Superior temporal gyrus (tissue), 1 donor: ENCODE measurements around the gene WAPL.

ENCODE experiments used
- DNase-seq: peaks from one replicate; pipeline ENCODE4 v3.0.0-alpha.2; 2016; ENCODE audit errors: extremely low spot score

Gene WAPL

GRCh38 chr10:86523348-86523747 is 1.8 kb upstream of the WAPL start:
- DNase-seq = peak; percentile 38

GRCh38 chr10:86522510-86522855 is 891 bp upstream of the WAPL start:
- DNase-seq = peak; percentile 35

DNA sequence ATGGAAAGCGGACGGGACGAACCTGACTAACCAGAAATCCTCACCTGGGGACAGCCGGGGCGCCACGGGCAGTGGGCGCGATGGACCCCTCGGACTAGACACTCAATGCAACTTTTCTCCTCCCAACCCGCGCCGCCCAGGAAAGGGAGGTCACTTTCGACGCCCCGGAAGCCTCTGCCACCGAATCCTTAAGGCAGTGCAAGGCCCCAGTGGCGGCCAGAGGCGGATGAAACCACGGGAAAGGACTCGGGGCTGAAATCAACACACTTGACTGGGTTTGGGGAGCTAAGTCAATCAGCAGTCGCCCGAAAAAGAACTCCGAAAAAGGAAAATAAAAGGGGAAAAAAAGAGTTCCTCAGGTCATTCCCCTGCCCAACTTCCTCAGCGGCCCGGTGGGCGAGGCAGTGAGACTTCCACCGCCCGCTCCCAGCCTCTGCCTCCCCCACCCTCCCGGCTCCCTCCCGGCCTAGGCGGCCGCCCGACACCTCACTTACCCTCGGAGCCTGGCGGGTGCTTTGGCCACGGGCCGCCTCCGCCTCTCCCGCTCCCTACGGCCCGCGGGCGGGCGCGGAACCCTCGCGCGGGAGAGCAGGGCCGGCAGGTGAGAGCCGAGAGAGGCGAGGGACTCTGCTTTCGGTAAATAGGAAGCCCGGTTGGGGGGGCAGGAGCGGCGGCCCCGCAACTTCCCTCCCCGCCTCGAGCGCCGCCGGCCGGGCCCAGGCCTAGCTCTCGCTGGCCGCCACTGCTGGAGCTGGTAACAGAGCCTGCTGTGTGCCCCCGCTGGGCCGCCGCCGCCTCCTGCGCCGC is 518 bp downstream of the WAPL start:
- DNase-seq = no peak

- no peak for DNase-seq
Measured at GRCh38 chr10:86518781-86519180, 2.8 kb downstream of the WAPL start.

GRCh38 chr10:86512137-86512536 is 9.5 kb downstream of the WAPL start:
- DNase-seq = no peak

- no peak for DNase-seq
Measured at GRCh38 chr10:86511027-86511865, 10.3 kb downstream of the WAPL start.

GRCh38 chr10:86509145-86509544 is 12.4 kb downstream of the WAPL start:
- DNase-seq = no peak

DNA sequence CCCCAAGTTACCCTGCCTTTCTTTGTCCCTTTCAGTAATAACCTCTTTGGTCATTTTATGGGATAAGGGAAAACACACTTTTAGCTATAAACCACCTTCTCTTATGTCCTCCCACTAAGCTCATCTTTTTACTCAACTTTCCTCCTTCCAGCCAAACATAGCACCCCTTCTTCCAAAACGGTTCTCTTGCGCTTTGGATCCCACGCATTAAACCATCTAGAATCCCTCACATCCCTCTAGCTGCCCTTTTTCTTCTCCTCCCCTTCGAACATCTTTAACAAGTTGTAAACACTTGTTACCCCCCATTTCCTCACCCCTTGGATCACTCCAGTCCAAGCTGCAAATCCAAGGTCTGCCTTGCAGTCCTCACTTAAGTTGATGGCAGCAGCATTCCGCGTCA is 13.4 kb downstream of the WAPL start:
- no peak for DNase-seq

- no peak for DNase-seq
Measured at GRCh38 chr10:86506499-86506898, 15.1 kb downstream of the WAPL start.

DNA sequence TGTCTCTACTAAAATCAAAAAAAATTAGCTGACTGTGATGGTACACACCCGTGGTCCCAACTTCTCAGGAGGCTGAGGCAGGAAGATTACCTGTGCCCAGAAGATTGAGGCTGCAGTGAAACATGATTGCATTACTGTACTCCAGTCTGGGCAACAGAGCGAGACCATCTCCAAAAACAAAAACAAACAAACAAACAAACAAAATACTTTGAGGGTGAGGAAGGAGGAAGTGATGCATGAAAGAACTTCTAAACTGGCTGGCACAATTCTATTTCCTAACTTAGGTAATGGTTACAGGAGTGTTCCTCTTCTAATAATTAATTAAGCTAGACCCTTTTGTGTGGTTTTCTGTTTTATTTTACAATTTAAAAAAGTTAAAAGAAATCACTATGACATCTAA is 15.5 kb downstream of the WAPL start:
- DNase-seq = no peak

DNA sequence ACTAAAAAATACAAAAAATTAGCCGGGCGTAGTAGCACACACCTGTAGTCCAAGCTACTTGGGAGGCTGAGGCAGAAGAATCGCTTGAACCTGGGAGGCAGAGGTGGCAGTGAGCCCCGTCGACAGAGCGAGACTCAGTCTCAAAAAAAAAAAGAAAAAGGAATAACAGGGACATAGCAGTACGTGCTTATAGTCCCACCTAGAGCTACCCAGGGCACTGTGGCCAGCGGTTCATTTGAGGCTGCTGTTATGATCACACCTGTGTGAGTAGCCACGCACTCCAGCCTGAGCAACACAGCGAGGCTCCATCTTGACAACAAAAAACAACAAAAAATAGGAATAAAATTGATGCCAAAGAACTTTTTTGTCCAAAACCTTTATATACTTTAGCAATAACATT is 17.1 kb downstream of the WAPL start:
- no peak for DNase-seq

DNA sequence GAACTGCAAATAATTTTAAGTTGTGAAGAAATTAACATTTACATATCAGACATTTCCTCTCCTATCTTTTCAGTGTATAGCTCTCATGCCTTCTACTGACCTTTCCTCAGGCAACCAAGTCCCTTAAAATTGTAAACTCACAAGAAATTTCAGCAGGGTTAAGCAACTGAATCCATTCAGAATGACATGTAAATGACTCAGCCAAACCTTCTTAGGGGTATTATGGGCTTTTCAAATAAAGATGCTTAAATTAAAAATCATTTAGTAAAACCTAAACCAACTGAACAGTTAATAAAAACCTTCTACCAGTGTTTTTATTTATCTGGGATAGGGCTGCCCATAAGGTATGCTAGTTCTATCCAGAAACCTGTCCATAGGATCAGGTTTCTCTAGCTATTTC is 20.7 kb downstream of the WAPL start:
- no peak for DNase-seq

DNA sequence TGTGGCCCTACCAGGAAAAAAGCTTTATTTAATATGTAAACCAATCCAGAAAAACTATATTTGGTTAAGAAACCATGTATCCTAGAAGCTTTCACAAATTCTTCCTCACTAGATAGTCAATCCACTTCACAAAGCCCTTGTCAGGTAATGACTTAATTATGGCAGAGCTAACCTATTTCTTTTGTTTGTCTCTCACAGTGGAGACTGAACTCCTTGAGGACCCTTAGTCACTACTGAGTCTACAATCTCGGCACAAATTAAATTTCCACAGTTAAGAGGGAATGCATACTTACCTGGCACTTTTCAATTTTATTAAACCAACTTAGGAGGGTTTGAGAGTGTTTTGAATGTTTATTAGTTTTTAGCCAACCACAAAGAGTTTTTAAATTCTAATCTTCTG is 23.0 kb downstream of the WAPL start:
- DNase-seq = no peak

GRCh38 chr10:86497621-86498020 is 24.0 kb downstream of the WAPL start:
- no peak for DNase-seq

DNA sequence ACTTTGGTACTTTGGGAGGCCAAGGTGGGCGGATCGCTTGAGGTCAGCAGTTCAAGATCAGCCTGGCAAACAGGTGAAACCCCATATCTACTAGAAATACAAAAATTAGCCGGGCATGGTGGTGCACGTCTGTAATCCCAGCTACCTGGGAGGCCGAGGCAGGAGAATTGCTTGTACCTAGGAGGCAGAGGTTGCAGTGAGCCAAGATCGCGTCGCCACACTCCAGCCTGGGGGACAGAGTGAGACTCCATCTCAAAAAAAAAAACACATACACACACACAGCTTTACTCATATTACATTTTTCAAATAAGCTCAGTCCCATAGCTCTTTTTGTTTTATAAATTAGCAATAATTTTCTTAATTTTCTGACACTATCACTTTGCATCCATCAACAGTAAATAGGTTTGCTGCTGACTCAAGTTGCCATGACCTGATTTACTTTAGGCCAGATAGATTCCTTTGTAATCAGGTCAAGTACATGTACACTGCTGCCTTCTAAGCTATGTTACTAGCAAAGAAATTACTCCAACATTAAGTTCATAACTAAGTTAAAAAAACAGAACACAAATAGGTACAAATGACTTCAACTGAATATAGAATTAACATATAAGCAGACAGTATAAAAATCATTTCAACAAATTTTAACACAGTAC is 31.5 kb downstream of the WAPL start:
- no peak for DNase-seq

DNA sequence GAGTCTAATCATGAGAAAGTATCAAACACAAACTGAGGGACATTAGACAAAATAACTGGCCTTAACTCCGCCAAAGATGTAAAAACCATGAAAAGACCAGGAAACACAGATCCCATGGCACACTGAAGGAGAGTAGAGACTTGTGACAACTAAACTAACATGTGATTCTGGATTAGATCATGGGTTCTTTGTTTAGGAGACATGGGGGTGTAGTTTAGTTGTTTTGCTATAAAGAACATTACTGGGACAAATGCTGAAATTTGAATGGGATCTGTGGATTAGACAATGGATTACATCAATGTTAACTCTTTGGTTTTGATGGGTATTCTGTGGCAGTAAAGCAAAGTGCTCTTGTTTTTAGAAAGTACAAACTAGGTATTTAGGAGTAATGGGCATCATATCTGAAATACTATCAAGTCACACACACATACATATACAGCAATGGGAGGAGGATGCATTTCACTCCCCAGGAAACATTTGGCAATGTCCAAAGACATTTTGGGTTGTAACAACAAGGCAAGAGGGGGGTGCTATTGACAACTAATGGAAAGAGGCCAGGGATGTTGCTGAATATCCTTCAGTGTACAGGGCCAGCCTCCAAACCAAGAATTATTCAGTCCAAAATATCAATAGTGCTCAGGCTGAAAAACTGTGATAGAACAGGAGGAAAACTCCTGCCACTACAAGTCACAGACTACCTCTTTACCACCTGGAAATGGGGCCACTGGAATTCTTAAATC is 32.4 kb downstream of the WAPL start:
- peak; percentile 89 for DNase-seq

GRCh38 chr10:86486856-86487255 is 34.7 kb downstream of the WAPL start:
- no peak for DNase-seq

- DNase-seq = no peak
Measured at GRCh38 chr10:86483664-86484063, 37.9 kb downstream of the WAPL start.

GRCh38 chr10:86481761-86482160 is 39.8 kb downstream of the WAPL start:
- DNase-seq = peak; percentile 16

DNA sequence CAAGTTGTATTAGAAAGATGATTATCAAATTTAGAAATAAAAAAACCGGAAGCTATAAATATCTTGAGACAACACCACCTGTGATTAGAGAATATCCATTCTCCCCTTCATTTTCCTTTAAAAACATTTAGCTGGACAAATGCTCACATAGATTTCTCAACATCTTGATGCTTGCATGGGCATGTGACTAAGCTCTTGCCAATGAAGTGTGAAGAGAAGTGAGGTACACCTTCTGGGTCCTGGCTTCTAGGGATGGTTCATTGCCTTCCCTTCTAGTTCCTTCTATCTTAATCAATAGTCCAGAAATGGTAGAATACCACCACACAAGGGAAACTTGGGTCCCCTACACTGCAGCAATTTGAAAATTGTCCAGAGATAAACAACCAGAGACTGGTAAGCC is 41.0 kb downstream of the WAPL start:
- DNase-seq = no peak

- no peak for DNase-seq
Measured at GRCh38 chr10:86472061-86472460, 49.5 kb downstream of the WAPL start.
